Measurements from ENCODE around the gene KCNQ5. TPM values are rescaled to one million over a fixed set of nuclear protein-coding genes. Genes with fewer than 3 reads are reported as not detected.

KCNQ5 gene
- total and polyA plus RNA-seq, 2 of the 8 experiments (the other 6 are each of a cell fraction or from before 2014, with no cell fraction given): 0.83 to 1.2 TPM

- H3K23ac ChIP-seq (ENCODE audit: insufficient read length): no peak overlapping the region
- no peak overlapping the region for H3K9ac ChIP-seq (replicated peaks in 1 of 4; ENCODE audit: extremely low read depth in 1 of 4, low read depth in 3 of 4, low read length in 3 of 4)
- no peak overlapping the region for H3K18ac ChIP-seq (ENCODE audit: extremely low read depth, low read length)
- TF ChIP-seq KDM4A (IDR thresholded peaks at IDR 0.05; ENCODE audit: low read depth, low read length, severe bottlenecking) (no peak), SUZ12 (IDR thresholded peaks at IDR 0.05; ENCODE audit: low read length) (no peak), BCL11A (IDR thresholded peaks at IDR 0.05; ENCODE audit: low read depth in 2 of 2, low read length in 2 of 2) (no peak), CREB1 (IDR thresholded peaks at IDR 0.05) (no peak), SP1 (IDR thresholded peaks at IDR 0.05; ENCODE audit: low read depth, low read length) (no peak), SP2 (IDR thresholded peaks at IDR 0.05; ENCODE audit: low read length) (no peak)
- H2BK12ac ChIP-seq (ENCODE audit: low read depth, low read length): no peak overlapping the region
- no peak overlapping the region for H3K27ac ChIP-seq (ENCODE audit: low read depth, low read length)
- H4K5ac ChIP-seq (ENCODE audit: insufficient read length, low read depth, low read length): no peak overlapping the region
- no peak overlapping the region for H4K91ac ChIP-seq (replicated peaks; ENCODE audit: insufficient read length, low read length)
- H3K9me3 ChIP-seq (ENCODE audit: insufficient read depth in 2 of 2, low read depth in 1 of 2, low read length in 1 of 2): no peaks in the 10 kb centered on the region
- CTCF ChIA-PET (ENCODE audit: partially characterized antibody): interaction anchor here (1.6 kb wide), 1 partner anchor 29 kb away, joined by 3 read pairs; no protein-coding TSS in a partner anchor
- no peak overlapping the region for H2BK120ac ChIP-seq (replicated peaks; ENCODE audit: low read depth, low read length)
- H3K23me2 ChIP-seq (ENCODE audit: low read depth, low read length): no peaks in the 10 kb centered on the region
- H4K8ac ChIP-seq (ENCODE audit: extremely low read depth, insufficient read depth, low read length): no peak overlapping the region
- H2BK5ac ChIP-seq (ENCODE audit: low read depth, low read length): no peak overlapping the region
- H4K20me1 ChIP-seq (replicated peaks in 1 of 2; ENCODE audit: control insufficient read depth in 1 of 2, insufficient read depth in 2 of 2, low read length in 2 of 2): peaks cover 0 to 1% of the 10 kb centered on the region in 2 experiments
- no peak for DNase-seq (ENCODE audit: low read depth in 1 of 2, low spot score in 2 of 2)
- H3K79me2 ChIP-seq (ENCODE audit: control insufficient read depth in 1 of 2, insufficient read depth in 2 of 2, low read length in 2 of 2): no peaks in the 10 kb centered on the region
- H2AFZ ChIP-seq (ENCODE audit: low read length): no peak overlapping the region
- no peak overlapping the region for H2BK15ac ChIP-seq (ENCODE audit: low read length)
- no peak overlapping the region for H3K4ac ChIP-seq (replicated peaks; ENCODE audit: insufficient read length, low read depth, low read length)
- no peak overlapping the region for H3K56ac ChIP-seq (replicated peaks; ENCODE audit: insufficient read length, low read depth, low read length)
- no peak overlapping the region for H2BK20ac ChIP-seq (ENCODE audit: low read length)
- no peaks in the 10 kb centered on the region for H3K27me3 ChIP-seq (replicated peaks in 1 of 4; ENCODE audit: control insufficient read depth in 3 of 4, extremely low read depth in 1 of 4, insufficient read depth in 3 of 4, low read length in 3 of 4)
- no peak overlapping the region for H2AK5ac ChIP-seq (ENCODE audit: low read depth, low read length)
- H3K4me1 ChIP-seq (replicated peaks in 1 of 4; ENCODE audit: control insufficient read depth in 3 of 4, insufficient read depth in 4 of 4, low read length in 3 of 4): no peaks in the 10 kb centered on the region
- no peak overlapping the region for H3K4me2 ChIP-seq (ENCODE audit: insufficient read depth in 1 of 2, low read depth in 2 of 2, low read length in 2 of 2)
- H3K14ac ChIP-seq (ENCODE audit: insufficient read length): no peak overlapping the region
- no peak for FAIRE-seq
- no peak overlapping the region for H3K4me3 ChIP-seq (ENCODE audit: extremely low read depth in 1 of 4, insufficient read depth in 2 of 4, low read depth in 3 of 4, low read length in 4 of 4)
- H3K79me1 ChIP-seq (ENCODE audit: low read depth, low read length): no peaks in the 10 kb centered on the region
- POLR2A ChIA-PET (ENCODE audit: partially characterized antibody): no interaction called here
- H3K36me3 ChIP-seq (ENCODE audit: control insufficient read depth in 2 of 4, insufficient read depth in 4 of 4, low read length in 3 of 4): no peaks in the 10 kb centered on the region
Measured at GRCh38 chr6:72864799-72865198, 242.9 kb downstream of the KCNQ5 start.

All from H1 (cell line).